ENCODE measurements around the gene PSMD4. TPM values are rescaled to one million over a fixed set of nuclear protein-coding genes. Genes with fewer than 3 reads are reported as not detected.

The PSMD4 gene
- total and polyA plus RNA-seq, 2 of the 8 experiments (the other 6 are each of a cell fraction or from before 2014, with no cell fraction given): 216 to 284 TPM

- peaks cover 0 to 3% of the 10 kb centered on the region in 2 experiments for H4K20me1 ChIP-seq (replicated peaks in 1 of 2; ENCODE audit: control insufficient read depth in 1 of 2, insufficient read depth in 2 of 2, low read length in 2 of 2)
- H3K4me3 ChIP-seq (ENCODE audit: extremely low read depth in 1 of 4, insufficient read depth in 2 of 4, low read depth in 3 of 4, low read length in 4 of 4): no peak overlapping the region
- no peak overlapping the region for H4K91ac ChIP-seq (replicated peaks; ENCODE audit: insufficient read length, low read length)
- no peak overlapping the region for H3K56ac ChIP-seq (replicated peaks; ENCODE audit: insufficient read length, low read depth, low read length)
- H3K14ac ChIP-seq (ENCODE audit: insufficient read length): no peak overlapping the region
- no peak for FAIRE-seq
- ChIA-PET CTCF (ENCODE audit: partially characterized antibody) (interaction anchor here (0.8 to 11.6 kb wide), 6 partner anchors 8 to 122 kb away, joined by 3 to 129 read pairs (median 4); no protein-coding TSS in a partner anchor), POLR2A (ENCODE audit: partially characterized antibody) (interaction anchor here (1.0 to 3.9 kb wide), 9 partner anchors 8 to 87 kb away, joined by 3 to 20 read pairs (median 4); partner anchors contain the start of genes PI4KB, PSMB4 and ZNF687)
- 85% methylated on average over 8 of the region's 8 CpGs; no CpG with 5 or more reads in 1 of the 2 experiments for WGBS, 2 experiments (ENCODE audit: extremely low coverage in 1 of 2, insufficient coverage in 1 of 2, insufficient read length in 1 of 2, insufficient replicate concordance in 2 of 2, low coverage in 1 of 2, low lambda C conversion rate in 2 of 2, missing lambda C conversion rate in 1 of 2)
- H4K5ac ChIP-seq (ENCODE audit: insufficient read length, low read depth, low read length): no peak overlapping the region
- H2BK15ac ChIP-seq (ENCODE audit: low read length): no peak overlapping the region
- no peak overlapping the region for H4K8ac ChIP-seq (ENCODE audit: extremely low read depth, insufficient read depth, low read length)
- H2AK5ac ChIP-seq (ENCODE audit: low read depth, low read length): no peak overlapping the region
- no peak overlapping the region for H3K18ac ChIP-seq (ENCODE audit: extremely low read depth, low read length)
- H3K4me1 ChIP-seq (replicated peaks in 1 of 4; ENCODE audit: control insufficient read depth in 3 of 4, insufficient read depth in 4 of 4, low read length in 3 of 4): 0 out of 7 replicates have a peak, but pooled peaks cover 0 to 3% (median 0%) of the 10 kb centered on the region in 4 experiments
- no peak overlapping the region for H2BK12ac ChIP-seq (ENCODE audit: low read depth, low read length)
- DNase-seq (ENCODE audit: low read depth in 1 of 2, low spot score in 2 of 2): no peak
- no peaks in the 10 kb centered on the region for H3K27me3 ChIP-seq (replicated peaks in 1 of 4; ENCODE audit: control insufficient read depth in 3 of 4, extremely low read depth in 1 of 4, insufficient read depth in 3 of 4, low read length in 3 of 4)
- H3K27ac ChIP-seq (ENCODE audit: low read depth, low read length): no peak overlapping the region
- H3K23me2 ChIP-seq (ENCODE audit: low read depth, low read length): no peaks in the 10 kb centered on the region
- H2BK20ac ChIP-seq (ENCODE audit: low read length): no peak overlapping the region
- no peak overlapping the region for H2BK120ac ChIP-seq (replicated peaks; ENCODE audit: low read depth, low read length)
- H3K23ac ChIP-seq (ENCODE audit: insufficient read length): no peak overlapping the region
- no peak overlapping the region for H3K4ac ChIP-seq (replicated peaks; ENCODE audit: insufficient read length, low read depth, low read length)
- H3K79me1 ChIP-seq (ENCODE audit: low read depth, low read length): no peaks in the 10 kb centered on the region
- H3K4me2 ChIP-seq (ENCODE audit: insufficient read depth in 1 of 2, low read depth in 2 of 2, low read length in 2 of 2): no peak overlapping the region
- no peak overlapping the region for H2AFZ ChIP-seq (ENCODE audit: low read length)
- no peaks in the 10 kb centered on the region for H3K79me2 ChIP-seq (ENCODE audit: control insufficient read depth in 1 of 2, insufficient read depth in 2 of 2, low read length in 2 of 2)
- H3K9me3 ChIP-seq (ENCODE audit: insufficient read depth in 2 of 2, low read depth in 1 of 2, low read length in 1 of 2): no peaks in the 10 kb centered on the region
- peaks cover 0 to 21% (median 12%) of the 10 kb centered on the region in 4 experiments; a peak in 5 of 8 replicates for H3K36me3 ChIP-seq (ENCODE audit: control insufficient read depth in 2 of 4, insufficient read depth in 4 of 4, low read length in 3 of 4)
- no peak overlapping the region for H3K9ac ChIP-seq (replicated peaks in 1 of 4; ENCODE audit: extremely low read depth in 1 of 4, low read depth in 3 of 4, low read length in 3 of 4)
- H2BK5ac ChIP-seq (ENCODE audit: low read depth, low read length): no peak overlapping the region
- TF ChIP-seq CBX5 (IDR thresholded peaks at IDR 0.05; ENCODE audit: low read depth, low read length): no peak
- no peak for TF ChIP-seq CBX8 (IDR thresholded peaks at IDR 0.05; ENCODE audit: borderline replicate concordance, low read depth, low read length)
- no peak for TF ChIP-seq BACH1 (IDR thresholded peaks at IDR 0.05; ENCODE audit: low read length)
- no peak for TF ChIP-seq SIRT6 (IDR thresholded peaks at IDR 0.05; ENCODE audit: low read length)
- TF ChIP-seq SUZ12 (IDR thresholded peaks at IDR 0.05; ENCODE audit: low read length): no peak
- TF ChIP-seq TBP (IDR thresholded peaks at IDR 0.05; ENCODE audit: low read depth, low read length): no peak
- no peak for TF ChIP-seq CTCF (IDR thresholded peaks at IDR 0.05; ENCODE audit: control extremely low read depth in 1 of 3, insufficient read depth in 1 of 3, low read depth in 1 of 3, low read length in 3 of 3)
- no peak for TF ChIP-seq PHF8 (conservative IDR thresholded peaks at IDR 0.05; ENCODE audit: low read depth, low read length)
- no peak for TF ChIP-seq SP4 (IDR thresholded peaks at IDR 0.05; ENCODE audit: low read length)
- TF ChIP-seq ATF2 (IDR thresholded peaks at IDR 0.05; ENCODE audit: low read length): no peak
These were observed 58.3 kb downstream of the PSMD4 start for GRCh38 chr1:151312826-151313225.

Data from H1 (cell line).